HG02970 (cell line): ENCODE measurements around the gene NKD1.
"Not testable (repeated sequence)": the region's sequence is repeated elsewhere in the genome, so short reads cannot be mapped to it uniquely, and the experiment has no call there.

Experiments used
- ATAC-seq: cut with Tn5 transposase; IDR thresholded peaks from one replicate; pipeline ENCODE4 v1.9.1; 2021; ENCODE audit warnings: mild to moderate bottlenecking, moderate library complexity, moderate number of reproducible peaks; ENCODE audit not compliant: unreplicated experiment, low FRiP score

NKD1 gene

DNA sequence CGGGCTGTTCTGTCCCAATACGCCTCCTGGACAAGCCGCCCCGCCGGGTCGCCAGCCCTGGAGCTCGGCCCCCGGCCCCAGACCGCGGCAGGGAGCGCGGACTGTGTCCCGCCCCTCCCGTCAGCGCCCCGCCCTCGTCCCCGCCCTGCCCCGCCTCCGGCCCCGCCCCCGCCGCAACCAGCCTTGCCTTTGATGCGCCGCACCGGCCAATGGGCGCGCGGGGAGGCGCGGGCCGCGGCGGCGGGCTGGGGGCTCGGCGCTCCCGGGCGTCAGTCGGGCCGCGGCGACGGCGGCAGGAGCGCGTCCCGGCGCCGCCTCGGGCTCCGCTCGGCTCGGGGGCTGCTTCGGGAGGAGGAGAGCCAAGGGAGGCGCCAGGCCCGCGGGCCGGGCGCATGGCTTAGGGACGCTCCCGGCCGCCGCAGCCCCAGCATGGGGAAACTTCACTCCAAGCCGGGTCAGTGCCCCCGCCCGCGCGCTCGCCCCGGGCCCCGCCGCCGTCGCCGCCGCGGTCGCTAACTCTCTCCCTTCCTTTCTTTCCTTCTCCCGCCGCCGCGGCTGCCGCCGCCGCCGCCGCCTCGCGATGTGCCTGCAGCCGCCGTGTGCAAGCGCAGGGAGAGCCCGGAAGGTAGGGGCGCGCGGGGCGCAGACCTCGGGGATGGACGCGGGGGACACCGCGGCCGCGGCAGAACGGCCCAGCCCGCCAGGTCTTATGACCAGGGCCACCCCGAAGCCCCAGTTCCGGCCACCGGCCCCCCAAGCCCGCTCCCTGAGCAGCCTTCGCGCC is at the start of gene NKD1:
Gene NKD1, plus strand, starts transcription at position 272 of the 784 bp plus-strand sequence. Its CDS starts 158 bp downstream, at position 430.
- ATAC-seq, result peak; percentile 77

DNA sequence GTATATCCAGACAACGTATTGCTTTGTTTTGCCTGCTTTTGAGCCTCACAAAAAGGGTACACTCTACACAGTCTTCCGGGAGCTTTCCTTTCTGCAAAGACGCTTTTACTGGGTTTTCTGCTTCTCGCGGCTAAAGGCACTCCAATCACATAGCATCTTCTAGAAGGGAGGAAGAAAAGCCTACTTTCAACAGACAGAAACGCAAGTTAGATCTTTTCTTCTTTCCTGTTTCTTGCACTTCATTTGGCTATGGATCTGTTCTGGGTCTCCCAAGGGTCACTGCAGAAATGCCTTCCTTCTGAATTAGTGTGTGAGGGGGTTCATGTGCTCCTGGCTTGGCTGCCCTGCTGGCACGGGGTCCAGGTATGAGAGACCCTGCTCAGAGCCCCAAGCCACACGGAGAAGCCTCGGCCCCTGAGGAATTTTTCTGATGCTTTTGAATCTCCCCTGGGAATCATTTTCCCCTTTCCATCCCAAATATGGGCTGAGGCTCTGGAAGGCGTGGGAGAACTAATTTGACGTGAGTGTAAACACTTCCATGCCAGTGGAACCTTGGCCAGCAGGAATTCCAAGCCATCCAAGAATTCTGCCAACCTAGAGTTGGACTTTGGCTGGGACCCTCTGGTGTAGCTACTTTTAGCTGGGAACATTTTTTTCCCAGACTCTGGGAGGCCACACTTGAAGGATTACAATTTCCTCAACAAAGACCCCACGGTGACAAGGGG is 49.6 kb upstream of the NKD1 start:
- no peak for ATAC-seq

DNA sequence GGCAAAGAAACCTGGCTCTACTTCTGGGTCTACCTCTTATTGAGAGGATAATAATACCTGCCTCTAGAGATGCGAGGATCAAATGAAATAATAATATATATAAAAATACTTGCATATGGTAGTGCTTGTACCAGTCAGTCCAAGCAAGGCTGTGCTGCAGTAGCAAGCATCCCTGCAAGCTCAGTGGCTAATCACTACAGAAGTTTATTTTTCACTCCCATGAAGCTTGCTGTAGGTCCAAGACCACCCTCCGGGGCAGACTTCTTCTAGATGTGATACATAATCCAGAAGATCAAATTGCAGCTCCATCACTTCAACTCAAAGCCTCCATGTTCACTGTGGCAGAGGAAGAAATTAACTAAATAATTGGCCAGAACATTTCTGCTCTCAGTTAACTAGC is 48.9 kb upstream of the NKD1 start:
- ATAC-seq, result no peak

DNA sequence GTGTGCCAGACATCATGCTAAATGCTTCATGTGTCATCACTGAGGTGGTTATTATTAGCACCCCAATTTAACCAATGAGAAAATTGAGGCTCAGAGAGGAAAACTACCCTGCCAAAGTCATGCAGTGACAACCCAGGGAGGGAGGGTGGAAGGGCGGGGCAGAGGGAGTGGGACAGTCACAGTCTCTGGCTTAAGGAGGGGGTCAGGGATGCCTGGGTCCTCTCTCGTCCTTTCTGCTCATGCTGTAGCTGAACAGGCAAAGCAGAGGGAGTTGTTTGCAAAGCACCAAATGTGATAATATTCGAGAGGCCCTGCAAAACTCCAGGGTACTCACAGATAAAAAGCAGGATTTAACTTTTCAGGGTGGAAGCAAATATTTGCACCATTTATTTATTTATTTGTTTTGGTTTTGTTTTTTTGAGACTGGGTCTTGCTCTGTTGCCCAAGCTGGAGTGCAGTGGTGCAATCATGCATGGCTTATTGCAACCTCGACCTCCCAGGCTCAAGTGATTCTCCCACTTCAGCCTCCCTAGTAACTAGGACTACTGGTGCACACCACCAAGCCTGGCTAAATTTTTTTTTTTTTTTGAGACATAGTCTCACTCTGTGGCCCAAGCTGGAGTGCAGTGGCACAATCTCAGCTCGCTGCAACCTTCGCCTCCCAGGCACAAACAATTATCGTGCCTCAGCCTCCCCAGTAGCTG is 47.9 kb upstream of the NKD1 start:
- no peak for ATAC-seq

- no peak for ATAC-seq
Observed at GRCh38 chr16:50501251-50501650, 46.9 kb upstream of the NKD1 start.

- no peak for ATAC-seq
Observed at GRCh38 chr16:50501986-50502615, 46.1 kb upstream of the NKD1 start.

GRCh38 chr16:50502616-50503011 is 45.6 kb upstream of the NKD1 start:
- no peak for ATAC-seq

DNA sequence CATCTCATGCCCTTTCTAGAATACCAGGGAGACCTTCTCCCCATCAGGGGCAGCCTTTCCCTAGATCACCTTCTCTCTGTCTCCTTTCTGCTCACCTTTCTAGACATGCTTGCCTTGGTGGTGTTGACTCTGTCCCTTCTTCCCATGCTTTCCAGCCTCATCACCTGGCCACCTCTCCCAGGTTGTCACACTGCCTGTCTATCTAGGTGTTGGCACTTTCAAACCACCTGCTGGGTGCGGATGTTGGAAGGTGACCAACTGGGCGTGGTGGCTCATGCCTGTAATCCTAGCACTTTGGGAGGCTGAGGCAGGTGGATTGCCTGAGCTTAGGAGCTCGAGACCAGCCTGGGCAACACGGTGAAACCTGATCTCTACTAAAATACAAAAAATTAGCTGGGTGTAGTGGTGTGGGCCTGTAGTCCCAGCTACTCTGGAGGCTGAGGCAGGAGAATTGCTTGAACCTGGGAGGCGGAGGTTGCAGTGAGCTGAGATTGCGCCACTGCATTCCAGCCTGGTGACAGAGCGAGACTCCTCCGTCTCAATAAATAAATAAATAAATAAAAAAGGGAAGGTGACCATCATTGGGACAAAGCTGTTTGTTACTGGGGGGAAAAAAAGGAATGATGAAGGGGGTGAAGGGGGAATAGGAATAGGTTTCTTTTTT is 44.2 kb upstream of the NKD1 start:
- not testable (repeated sequence) for ATAC-seq

- no peak for ATAC-seq
Observed at GRCh38 chr16:50505115-50505514, 43.1 kb upstream of the NKD1 start.

- ATAC-seq, result no peak
Observed at GRCh38 chr16:50505714-50506542, 42.3 kb upstream of the NKD1 start.

DNA sequence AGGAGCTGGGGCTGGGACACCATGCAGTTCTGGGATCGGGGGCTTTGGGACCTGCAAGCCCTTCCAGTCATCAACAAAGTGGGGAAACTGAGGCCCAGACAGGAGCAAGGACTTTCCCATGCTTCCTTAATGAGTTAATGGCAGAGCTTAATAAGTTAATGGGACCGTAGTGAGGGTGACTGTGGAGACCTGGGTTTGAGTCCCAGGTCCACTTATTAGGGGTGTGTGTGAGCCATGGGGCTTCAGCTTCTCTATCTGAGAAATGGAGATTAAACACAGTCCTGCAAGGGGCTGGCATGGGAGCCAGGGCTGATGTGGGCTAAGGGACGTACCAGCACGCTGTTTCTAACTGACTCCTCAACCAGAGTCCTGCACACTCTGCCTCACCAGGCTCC is 41.7 kb upstream of the NKD1 start:
- ATAC-seq, result no peak

DNA sequence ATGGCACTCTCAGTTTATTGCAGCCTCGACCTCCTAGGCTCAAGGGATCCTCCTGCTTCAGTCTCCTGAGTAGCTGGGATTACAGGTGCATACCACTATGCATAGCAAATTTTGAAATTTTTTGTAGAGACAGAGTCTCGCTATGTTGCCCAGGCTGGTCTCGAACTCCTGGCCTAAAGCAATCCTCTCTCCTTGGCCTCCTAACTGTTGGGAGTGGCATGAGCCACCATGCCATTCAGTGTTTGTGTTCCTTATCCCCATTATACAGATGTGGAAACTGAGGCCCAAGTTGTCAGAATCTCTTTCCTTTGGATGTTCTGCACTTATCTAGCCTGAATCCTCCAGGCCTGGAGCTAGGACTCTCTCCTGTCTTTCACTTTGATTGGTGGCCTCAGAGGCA is 40.8 kb upstream of the NKD1 start:
- ATAC-seq, result no peak

DNA sequence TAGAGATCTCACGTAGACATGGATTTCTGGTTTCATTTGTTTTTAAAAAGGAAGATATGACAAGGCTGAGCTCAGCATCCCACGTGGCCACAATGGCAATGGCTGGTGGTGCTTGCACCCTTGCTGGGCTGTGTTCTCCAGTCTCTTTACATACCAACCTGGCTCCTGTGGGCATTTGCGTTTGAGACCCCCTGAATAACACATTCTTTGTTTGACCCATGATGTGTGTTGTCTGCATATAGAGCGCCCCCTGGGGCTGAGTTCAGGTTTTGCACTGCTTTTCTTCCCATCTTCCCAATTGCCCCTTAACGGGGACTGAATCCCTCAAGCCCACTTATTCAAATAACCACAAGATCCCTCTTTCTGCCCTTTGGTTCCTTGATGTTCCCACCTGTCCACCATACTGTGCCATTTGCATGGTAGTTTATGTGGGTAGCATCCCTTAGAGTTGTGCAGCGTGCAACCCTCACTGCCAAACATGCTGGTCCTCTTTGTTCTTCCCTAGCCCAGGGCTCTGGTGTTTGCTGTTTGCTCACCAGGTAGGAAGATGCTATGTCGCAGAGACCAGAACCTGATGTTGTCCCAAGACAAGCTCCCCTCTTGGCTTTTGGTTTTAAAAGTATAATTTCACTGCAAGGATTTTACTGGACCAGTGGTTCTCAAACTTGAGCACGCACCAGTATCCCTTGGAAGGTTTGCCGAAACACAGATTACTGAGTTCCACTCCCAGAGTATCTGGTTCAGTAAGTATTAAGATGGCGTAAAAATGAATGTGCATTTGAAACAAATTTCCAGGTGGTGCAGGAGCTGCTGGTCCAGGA is 38.5 kb upstream of the NKD1 start:
- no peak for ATAC-seq

- ATAC-seq, result no peak
Observed at GRCh38 chr16:50515218-50515617, 33.0 kb upstream of the NKD1 start.

GRCh38 chr16:50516401-50516800 is 31.8 kb upstream of the NKD1 start:
- no peak for ATAC-seq

- ATAC-seq, result no peak
Observed at GRCh38 chr16:50516890-50517289, 31.3 kb upstream of the NKD1 start.

DNA sequence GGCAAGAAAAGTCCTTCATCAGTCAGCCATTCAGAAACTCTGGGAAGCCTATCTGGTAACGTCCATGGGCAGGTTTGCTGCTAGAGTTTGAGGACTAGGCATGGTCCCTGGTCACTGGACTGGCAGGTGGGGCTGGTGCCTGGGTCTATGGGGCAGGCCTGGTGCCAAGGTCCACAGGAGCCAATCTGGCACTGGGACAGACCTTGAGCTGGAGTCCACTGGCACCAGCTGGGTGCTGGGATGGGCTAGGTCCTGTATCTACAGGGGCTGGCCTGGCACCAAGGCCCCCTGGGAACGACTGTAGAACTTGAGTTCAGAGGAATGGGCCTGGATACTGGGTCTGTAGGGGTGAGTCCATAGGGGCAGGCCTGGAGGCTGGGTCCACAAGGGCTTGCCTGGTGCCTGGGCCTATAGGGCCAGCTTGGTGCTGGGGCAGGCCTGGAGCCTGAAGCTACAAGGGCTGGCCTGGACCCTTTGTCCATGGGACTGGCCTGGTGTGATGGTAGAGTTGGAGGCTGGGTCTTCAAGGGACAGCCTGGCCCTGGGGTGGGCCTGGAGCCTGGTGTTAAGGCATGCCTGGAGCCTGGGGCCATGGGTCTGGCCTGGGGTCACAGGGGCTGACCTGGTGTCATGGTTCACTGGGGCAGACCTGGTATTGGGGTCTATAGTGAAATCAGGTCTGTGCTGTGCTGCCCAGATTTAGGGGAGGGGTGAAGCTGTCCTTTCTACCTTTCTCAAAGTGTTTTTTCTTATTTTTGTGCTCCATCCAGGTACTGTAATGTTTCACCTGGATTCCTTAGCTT is 30.5 kb upstream of the NKD1 start:
- ATAC-seq, result no peak

GRCh38 chr16:50519001-50519400 is 29.2 kb upstream of the NKD1 start:
- ATAC-seq, result no peak
